ENCODE data around the gene THPO.

- TF ChIP-seq, protein P1, sequence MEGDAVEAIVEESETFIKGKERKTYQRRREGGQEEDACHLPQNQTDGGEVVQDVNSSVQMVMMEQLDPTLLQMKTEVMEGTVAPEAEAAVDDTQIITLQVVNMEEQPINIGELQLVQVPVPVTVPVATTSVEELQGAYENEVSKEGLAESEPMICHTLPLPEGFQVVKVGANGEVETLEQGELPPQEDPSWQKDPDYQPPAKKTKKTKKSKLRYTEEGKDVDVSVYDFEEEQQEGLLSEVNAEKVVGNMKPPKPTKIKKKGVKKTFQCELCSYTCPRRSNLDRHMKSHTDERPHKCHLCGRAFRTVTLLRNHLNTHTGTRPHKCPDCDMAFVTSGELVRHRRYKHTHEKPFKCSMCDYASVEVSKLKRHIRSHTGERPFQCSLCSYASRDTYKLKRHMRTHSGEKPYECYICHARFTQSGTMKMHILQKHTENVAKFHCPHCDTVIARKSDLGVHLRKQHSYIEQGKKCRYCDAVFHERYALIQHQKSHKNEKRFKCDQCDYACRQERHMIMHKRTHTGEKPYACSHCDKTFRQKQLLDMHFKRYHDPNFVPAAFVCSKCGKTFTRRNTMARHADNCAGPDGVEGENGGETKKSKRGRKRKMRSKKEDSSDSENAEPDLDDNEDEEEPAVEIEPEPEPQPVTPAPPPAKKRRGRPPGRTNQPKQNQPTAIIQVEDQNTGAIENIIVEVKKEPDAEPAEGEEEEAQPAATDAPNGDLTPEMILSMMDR (IDR thresholded peaks at IDR 0.05), result no peak
- TF ChIP-seq POLR2A (IDR thresholded peaks at IDR 0.05), result no peak
- no peak for TF ChIP-seq POLR2AphosphoS5 (IDR thresholded peaks at IDR 0.05)
- TF ChIP-seq EP300 (IDR thresholded peaks at IDR 0.05), result no peak
Measured at GRCh38 chr3:184372296-184372821, 5.6 kb downstream of the THPO start.

Measured in upper lobe of left lung (tissue), 4 donors.